Fibroblast of lung (primary cell): ENCODE results near the gene COLGALT1. TPM values are rescaled to one million over a fixed set of nuclear protein-coding genes. Genes with fewer than 3 reads are reported as not detected.

Experiments
- DNase-seq, 2 donors: peaks; one replicate each; pipeline versions ENCODE4 v3.0.0 to v3.0.0-alpha.2; 2010; ENCODE audit warnings: low read depth in 2 of 2
- H2AFZ ChIP-seq: 2 replicates; pipeline ENCODE4 v1.5.1; 2012; ENCODE audit warnings: low read length, control low read depth, inconsistent platforms
- H3K27ac ChIP-seq: 2 replicates; pipeline ENCODE4 v1.5.1; 2011; ENCODE audit warnings: low read length, control low read depth; ENCODE audit not compliant: insufficient read depth
- H3K27me3 ChIP-seq: 2 replicates; pipeline ENCODE4 v1.5.1; 2011; ENCODE audit warnings: mild to moderate bottlenecking, low read length; ENCODE audit not compliant: control insufficient read depth, insufficient read depth
- H3K36me3 ChIP-seq: 2 replicates; pipeline ENCODE4 v1.5.1; 2011; ENCODE audit warnings: low read length; ENCODE audit not compliant: control insufficient read depth, insufficient read depth
- H3K4me1 ChIP-seq: 2 replicates; pipeline ENCODE4 v1.5.1; 2011; ENCODE audit warnings: low read length; ENCODE audit not compliant: control insufficient read depth, insufficient read depth; ENCODE audit errors: extremely low read depth
- H3K4me2 ChIP-seq: 2 replicates; pipeline ENCODE4 v1.5.1; 2011; ENCODE audit warnings: low read length, control low read depth; ENCODE audit not compliant: insufficient read depth; ENCODE audit errors: extremely low read depth
- H3K4me3 ChIP-seq, 4 experiments: fragments of 200-600 bp in 1 of 4; sonication (generic) in 1 of 4; replicated peaks in 1 of 4; 2 replicates each; pipeline ENCODE4 v1.5.1; 2011 to 2016; ENCODE audit warnings: low read length in 4 of 4, low read depth in 3 of 4, mild to moderate bottlenecking in 3 of 4, control low read depth in 2 of 4, inconsistent platforms in 1 of 4, mixed read lengths in 1 of 4; ENCODE audit not compliant: insufficient read depth in 1 of 4; ENCODE audit errors: control extremely low read depth in 1 of 4
- H3K79me2 ChIP-seq: 2 replicates; pipeline ENCODE4 v1.5.1; 2012; ENCODE audit warnings: mild to moderate bottlenecking, low read length, inconsistent platforms; ENCODE audit not compliant: control insufficient read depth, insufficient read depth
- H3K9ac ChIP-seq: 2 replicates; pipeline ENCODE4 v1.5.1; 2011; ENCODE audit warnings: mild to moderate bottlenecking, low read length, control low read depth; ENCODE audit not compliant: insufficient read depth
- H3K9me3 ChIP-seq: 2 replicates; pipeline ENCODE4 v1.5.1; 2012; ENCODE audit warnings: low read depth, low read length; ENCODE audit not compliant: control insufficient read depth, insufficient read depth
- H4K20me1 ChIP-seq: 2 replicates; pipeline ENCODE4 v1.5.1; 2011; ENCODE audit warnings: low read length; ENCODE audit not compliant: control insufficient read depth, insufficient read depth; ENCODE audit errors: extremely low read depth
- EZH2 ChIP-seq: IDR thresholded peaks from 2 replicates; pipeline ENCODE4 v1.5.1; 2012; ENCODE audit warnings: low read length, control low read depth, mild to moderate bottlenecking; ENCODE audit errors: missing control alignments
- polyA plus RNA-seq, 2 donors: library from polyadenylated mRNA; depleted of rRNA in 1 of 2; stranded (reverse) in 1 of 2; unstranded in 1 of 2; fragments of >200 nt; gene quantifications; 2 replicates each; pipeline ENCODE4 v1.2.1, GENCODE V29; 2011 to 2012; ENCODE audit warnings: missing spikeins in 1 of 2
- total RNA-seq: library from RNA; depleted of rRNA; stranded (reverse); fragments of >200 nt; gene quantifications from 2 replicates; pipeline ENCODE4 v1.2.1, GENCODE V29; 2014
- TF ChIP-seq, protein P1 (sequence below), 2 donors: IDR thresholded peaks in 1 of 2; conservative IDR thresholded peaks in 1 of 2; 1 replicate in 1 of 2; 2 replicates in 1 of 2; pipeline ENCODE4 v1.5.1; 2011 to 2012; ENCODE audit warnings: low read length in 2 of 2, control low read depth in 1 of 2, inconsistent platforms in 1 of 2, low read depth in 1 of 2, mild to moderate bottlenecking in 1 of 2

COLGALT1 gene
- total and polyA plus RNA-seq, 2 donors (not counting 1 experiment from before 2014, with no cell fraction given): 96.9 to 103 TPM

DNA sequence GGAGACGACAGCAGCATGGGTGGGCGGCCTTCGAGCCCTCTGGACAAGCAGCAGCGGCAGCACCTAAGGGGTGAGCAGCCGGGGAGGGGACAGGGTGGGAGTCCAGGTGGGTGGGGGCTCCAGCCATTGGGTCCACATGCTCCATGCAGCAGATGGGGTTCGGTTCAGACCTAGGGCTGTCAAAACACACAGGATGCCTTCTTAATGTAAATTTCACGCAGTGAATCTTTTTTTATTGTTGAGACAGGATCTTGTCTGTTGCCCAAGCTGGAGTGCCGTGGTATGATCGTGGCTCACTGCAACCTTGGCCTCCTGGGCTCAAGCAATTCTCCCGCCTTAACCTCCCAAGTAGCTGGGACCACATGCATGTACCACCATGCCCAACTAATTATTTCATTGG, 28.1 kb upstream of the COLGALT1 start:
- Histone ChIP-seq H3K9me3 (no peaks in the 10 kb centered on the region), H3K27ac (no peak overlapping the region), H3K79me2 (no peaks in the 10 kb centered on the region), H4K20me1 (no peaks in the 10 kb centered on the region), H3K27me3 (no peaks in the 10 kb centered on the region), H3K4me3 (no peak overlapping the region), H3K9ac (no peak overlapping the region), H3K4me2 (no peak overlapping the region), H3K4me1 (no peaks in the 10 kb centered on the region), H2AFZ (no peak overlapping the region), H3K36me3 (no peaks in the 10 kb centered on the region)
- no peak for DNase-seq
- TF ChIP-seq EZH2: no peak
- TF ChIP-seq, protein P1, sequence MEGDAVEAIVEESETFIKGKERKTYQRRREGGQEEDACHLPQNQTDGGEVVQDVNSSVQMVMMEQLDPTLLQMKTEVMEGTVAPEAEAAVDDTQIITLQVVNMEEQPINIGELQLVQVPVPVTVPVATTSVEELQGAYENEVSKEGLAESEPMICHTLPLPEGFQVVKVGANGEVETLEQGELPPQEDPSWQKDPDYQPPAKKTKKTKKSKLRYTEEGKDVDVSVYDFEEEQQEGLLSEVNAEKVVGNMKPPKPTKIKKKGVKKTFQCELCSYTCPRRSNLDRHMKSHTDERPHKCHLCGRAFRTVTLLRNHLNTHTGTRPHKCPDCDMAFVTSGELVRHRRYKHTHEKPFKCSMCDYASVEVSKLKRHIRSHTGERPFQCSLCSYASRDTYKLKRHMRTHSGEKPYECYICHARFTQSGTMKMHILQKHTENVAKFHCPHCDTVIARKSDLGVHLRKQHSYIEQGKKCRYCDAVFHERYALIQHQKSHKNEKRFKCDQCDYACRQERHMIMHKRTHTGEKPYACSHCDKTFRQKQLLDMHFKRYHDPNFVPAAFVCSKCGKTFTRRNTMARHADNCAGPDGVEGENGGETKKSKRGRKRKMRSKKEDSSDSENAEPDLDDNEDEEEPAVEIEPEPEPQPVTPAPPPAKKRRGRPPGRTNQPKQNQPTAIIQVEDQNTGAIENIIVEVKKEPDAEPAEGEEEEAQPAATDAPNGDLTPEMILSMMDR (conservative IDR thresholded peaks at IDR 0.05 in 1 of 2, IDR thresholded peaks at IDR 0.05 in 1 of 2; ENCODE audit: low read depth in 1 of 2, low read length in 2 of 2): no peak

DNA sequence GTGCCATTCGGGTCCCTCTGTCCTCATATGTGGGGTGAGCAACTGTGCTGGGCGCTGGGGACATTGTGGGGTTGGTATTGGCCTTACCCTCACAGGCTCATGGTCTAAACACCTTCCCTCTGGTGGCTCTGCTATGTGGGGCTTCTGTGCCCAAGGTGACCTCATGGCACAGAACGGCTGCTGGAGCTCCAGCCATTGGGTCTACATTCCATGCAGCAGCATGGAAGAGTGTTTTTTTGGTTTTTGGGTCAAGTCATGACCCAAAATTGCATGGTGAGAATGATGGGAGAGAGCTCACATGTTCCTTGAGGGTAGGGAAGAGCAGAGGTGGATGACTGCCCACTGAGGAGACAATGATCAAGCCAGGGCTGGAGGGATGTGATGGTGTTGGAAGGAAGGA, 26.8 kb upstream of the COLGALT1 start:
- no peak overlapping the region for H3K4me3 ChIP-seq
- H3K4me2 ChIP-seq: no peak overlapping the region
- no peaks in the 10 kb centered on the region for H3K4me1 ChIP-seq
- no peak for DNase-seq
- no peak overlapping the region for H3K9ac ChIP-seq
- H3K27ac ChIP-seq: no peak overlapping the region
- H4K20me1 ChIP-seq: no peaks in the 10 kb centered on the region
- H3K27me3 ChIP-seq: no peaks in the 10 kb centered on the region
- H3K9me3 ChIP-seq: no peaks in the 10 kb centered on the region
- no peak overlapping the region for H2AFZ ChIP-seq
- no peak for TF ChIP-seq EZH2
- TF ChIP-seq, protein P1 (conservative IDR thresholded peaks at IDR 0.05 in 1 of 2, IDR thresholded peaks at IDR 0.05 in 1 of 2; ENCODE audit: low read depth in 1 of 2, low read length in 2 of 2): no peak
- no peaks in the 10 kb centered on the region for H3K79me2 ChIP-seq
- H3K36me3 ChIP-seq: no peaks in the 10 kb centered on the region

DNA sequence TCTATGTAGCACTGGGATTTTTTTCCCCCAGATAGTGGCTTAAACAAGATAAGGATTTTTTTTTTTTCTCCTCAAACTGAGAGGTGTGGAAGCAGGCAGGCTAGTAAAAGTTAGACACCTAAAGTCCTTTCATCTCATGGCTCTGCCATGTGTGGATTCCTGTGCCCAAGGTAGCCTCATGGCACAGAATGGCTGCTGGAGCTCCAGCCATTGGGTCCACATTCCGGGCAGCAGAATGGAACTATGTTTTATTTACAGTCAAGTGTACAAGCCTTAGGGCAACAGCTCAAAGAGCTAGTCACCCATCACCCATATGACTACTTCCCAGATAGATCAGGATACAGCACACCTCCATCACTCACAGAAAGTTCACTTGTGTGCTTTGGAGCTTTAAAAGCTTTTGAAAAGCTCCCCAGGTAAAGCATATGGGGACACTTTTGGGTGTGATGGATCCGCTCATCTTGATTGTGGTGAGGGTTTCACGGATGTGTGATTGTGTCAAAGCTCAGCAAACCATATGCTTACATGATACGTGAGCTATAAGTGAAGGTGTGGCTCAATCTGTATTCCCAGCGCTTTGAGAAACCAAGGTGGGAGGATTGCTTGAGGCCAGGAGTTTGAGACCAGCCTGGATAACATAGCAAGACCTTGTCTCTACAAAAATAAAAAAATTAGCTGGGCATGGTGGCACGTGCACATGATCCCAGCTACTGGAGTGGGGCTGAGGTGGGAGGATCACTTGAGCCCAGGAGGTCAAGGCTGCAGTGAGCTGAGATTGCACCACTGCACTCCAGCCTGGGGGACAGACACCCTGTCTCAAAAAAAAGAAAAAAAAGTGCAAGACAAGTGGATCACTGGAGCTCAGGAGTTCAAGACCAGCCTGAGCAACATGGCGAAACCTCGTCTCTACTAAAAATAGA, 25.9 kb upstream of the COLGALT1 start:
- Histone ChIP-seq H3K4me2 (no peak overlapping the region), H3K27ac (no peak overlapping the region), H3K79me2 (no peaks in the 10 kb centered on the region), H3K4me3 (no peak overlapping the region), H3K9ac (no peak overlapping the region), H3K9me3 (no peaks in the 10 kb centered on the region), H3K27me3 (no peaks in the 10 kb centered on the region), H2AFZ (no peak overlapping the region), H3K36me3 (no peaks in the 10 kb centered on the region), H3K4me1 (no peaks in the 10 kb centered on the region), H4K20me1 (no peaks in the 10 kb centered on the region)
- no peak for TF ChIP-seq EZH2
- TF ChIP-seq, protein P1 (conservative IDR thresholded peaks at IDR 0.05 in 1 of 2, IDR thresholded peaks at IDR 0.05 in 1 of 2; ENCODE audit: low read depth in 1 of 2, low read length in 2 of 2): no peak
- DNase-seq: no peak
